Heart right ventricle (tissue), 16 donors: ENCODE measurements around the gene BAMBI. TPM values are rescaled to one million over a fixed set of nuclear protein-coding genes. Genes with fewer than 3 reads are reported as not detected.

Experiments
- ATAC-seq, 8 donors: fragments of 200-7000 bp; cut with Tn5 transposase; one replicate each; pipeline ENCODE4 v1.9.1; 2020; ENCODE audit warnings: mild to moderate bottlenecking in 8 of 8, moderate library complexity in 8 of 8, moderate number of reproducible peaks in 1 of 8
- DNase-seq, 2 donors: peaks; one replicate each; pipeline ENCODE4 v3.0.0-alpha.2; 2020
- H3K27ac ChIP-seq, 10 donors: fragments of 200-600 bp; sonication (generic) in 2 of 10; one replicate each; pipeline versions ENCODE4 v1.5.0 to v1.8.0; 2020 to 2022; ENCODE audit warnings: mild to moderate bottlenecking in 3 of 10
- H3K27me3 ChIP-seq, 7 donors: fragments of 200-600 bp; one replicate each; pipeline ENCODE4 v1.8.0; 2021 to 2022; ENCODE audit warnings: mild to moderate bottlenecking in 2 of 7
- H3K36me3 ChIP-seq, 9 donors: fragments of 200-600 bp; sonication (generic) in 1 of 9; one replicate each; pipeline versions ENCODE4 v1.5.0 to v1.8.0; 2020 to 2022; ENCODE audit warnings: mild to moderate bottlenecking in 2 of 9
- H3K4me1 ChIP-seq, 9 donors: fragments of 200-600 bp; sonication (generic) in 1 of 9; one replicate each; pipeline versions ENCODE4 v1.5.0 to v1.8.0; 2020 to 2022; ENCODE audit warnings: mild to moderate bottlenecking in 4 of 9
- H3K4me3 ChIP-seq, 10 donors: fragments of 200-600 bp; sonication (generic) in 2 of 10; one replicate each; pipeline versions ENCODE4 v1.5.0 to v1.8.0; 2020 to 2022; ENCODE audit warnings: mild to moderate bottlenecking in 7 of 10, moderate library complexity in 2 of 10
- H3K9me3 ChIP-seq, 11 donors: fragments of 200-600 bp in 10 of 11; sonication (generic) in 2 of 11; one replicate each; pipeline versions ENCODE4 v1.5.0 to v1.8.0; 2013 to 2022; ENCODE audit warnings: mild to moderate bottlenecking in 2 of 11, control low read depth in 1 of 11, moderate library complexity in 1 of 11
- CTCF ChIP-seq, 9 donors: fragments of 200-600 bp; sonication (generic) in 2 of 9; IDR thresholded peaks; one replicate each; pipeline versions ENCODE4 v1.5.0 to v1.8.0; 2021 to 2022; ENCODE audit warnings: antibody characterized with exemption in 9 of 9, mild to moderate bottlenecking in 5 of 9, moderate library complexity in 1 of 9
- WGBS, 2 donors: extraction: QIAGEN DNeasy Blood & Tissue Kit; methylation state at CpG; one replicate each; pipeline ENCODE4 v1.1.7; 2013; ENCODE audit warnings: inconsistent platforms in 1 of 2; 5-methylcytosine and 5-hydroxymethylcytosine counted together
- intact Hi-C, 10 donors: fragments of 100-400 bp; cut with DNase I; formaldehyde crosslinking; loops; one replicate each; pipeline versions ENCODE4 v1.11.1 to v1.14.2; 2022
- polyA plus RNA-seq, 2 donors: library from polyadenylated mRNA; stranded (reverse); fragments of 200-250 nt; gene quantifications; one replicate each; pipeline ENCODE4 v1.2.3, GENCODE V29; 2013
- total RNA-seq, 10 donors: library from RNA; stranded (reverse); fragmentation: NEBNext Ultra II Directional in 3 of 10; extraction: Animal tissue kit (Norgen Biotek cat#: 25700) in 3 of 10; gene quantifications; one replicate each; pipeline versions ENCODE4 v1.2.1 to v1.2.4, GENCODE V29; 2021 to 2023
- donor health status: Arrhythmogenic right ventricular cardiomyopathy.
- donor health status: ischemic (EF 13 %, LVEDD 7.1; RV severe dilation, severe dysfunction).
- donor health status: healthy with polysubstance abuse.
- donor health status: DM: no; HTN: yes; CAD: no.
- donor health status: DM: no; HTN: no; CAD: no.
- donor health status: ischemic (EF 25% LVEDD 6.9; RV normal size, moderate dysfunction).
- donor health status: ischemic (EF 25% LVEDD 5.7; RV mildly dilated, moderate dysfunction).
- donor health status: healthy.
- donor health status: DM: yes; HTN: yes; CAD: no.
- donor health status: Ischemic cardiomyopathy.
- donor health status: ischemic (EF 35%, LVEDD 5.7; RV mildly dilated, moderate dysfunction).
- donor health status: nonischemic (EF 11% LVEDD 7.7; RV severe dilation, severe dysfunction).
- donor health status: DM: yes; HTN: yes; CAD: no.
- donor health status: PGD.
- donor health status: ischemic (EF 29% LVEDD 5.4; RV normal size, mild dysfunction).
- donor health status: nonischemic (EF 23%, LVEDD 6.1; RV moderate dilation, normal function).

Gene BAMBI
- total and polyA plus RNA-seq, 12 donors: 5.0 to 52.7 (median 21.3) TPM

GRCh38 chr10:28668363-28669226, 8.7 kb upstream of the BAMBI start:
- Histone ChIP-seq H3K36me3 (no peaks in the 10 kb centered on the region), H3K4me3 (peak overlapping the region; percentile 6 to 62 (median 49)), H3K27me3 (peaks cover 0 to 72% (median 19%) of the 10 kb centered on the region in 7 donors), H3K4me1 (peaks cover 0 to 17% (median 6%) of the 10 kb centered on the region in 9 donors), H3K27ac (no peak overlapping the region), H3K9me3 (no peaks in the 10 kb centered on the region)
- DNase-seq (peak in 1 of 2 donors; percentile 63), ATAC-seq (peak; percentile 81 to 96 (median 92))
- 1% methylated on average over 59 of the region's 59 CpGs for WGBS, 2 donors
- intact Hi-C loops: loop anchor here in 2 of 10 donors (5.0 to 10.0 kb wide), 3 partner anchors 456 to 636 kb away; no protein-coding TSS in a partner anchor
- TF ChIP-seq CTCF (IDR thresholded peaks at IDR 0.05): no peak

- WGBS, 2 donors: 41% methylated on average over 21 of the region's 21 CpGs
- ATAC-seq (no peak), DNase-seq (no peak)
- Histone ChIP-seq H3K27ac (no peak overlapping the region), H3K4me3 (peak overlapping the region in 8 of 10 donors; percentile 33 to 62 (median 54)), H3K36me3 (no peaks in the 10 kb centered on the region), H3K27me3 (peaks cover 0 to 81% (median 19%) of the 10 kb centered on the region in 7 donors), H3K9me3 (no peaks in the 10 kb centered on the region), H3K4me1 (peaks cover 0 to 9% (median 5%) of the 10 kb centered on the region in 9 donors)
- no peak for TF ChIP-seq CTCF (IDR thresholded peaks at IDR 0.05)
- intact Hi-C loops: loop anchor here in 2 of 10 donors (5.0 to 10.0 kb wide), 3 partner anchors 455 to 635 kb away; no protein-coding TSS in a partner anchor
Observed at GRCh38 chr10:28669227-28670173, 7.8 kb upstream of the BAMBI start.

- no peaks in the 10 kb centered on the region for H3K36me3 ChIP-seq
- DNase-seq (no peak), ATAC-seq (no peak)
- TF ChIP-seq CTCF (IDR thresholded peaks at IDR 0.05): no peak
- no peak overlapping the region for H3K27ac ChIP-seq
- no peak overlapping the region for H3K4me3 ChIP-seq
- intact Hi-C loops: loop anchor here in 9 of 10 donors (5.0 kb wide), 7 partner anchors 163 to 633 kb away; no protein-coding TSS in a partner anchor
- WGBS, 2 donors: 74 to 78% methylated on average over 3 of the region's 3 CpGs
- no peaks in the 10 kb centered on the region for H3K9me3 ChIP-seq
- H3K4me1 ChIP-seq: peaks cover 0 to 30% (median 22%) of the 10 kb centered on the region in 9 donors
- H3K27me3 ChIP-seq: peaks cover 0 to 91% (median 3%) of the 10 kb centered on the region in 7 donors
Observed at GRCh38 chr10:28674782-28675181, 2.5 kb upstream of the BAMBI start.
